Right ventricle myocardium inferior (tissue), 1 donor: Measurements from ENCODE around the gene CCNG1. TPM values are rescaled to one million over a fixed set of nuclear protein-coding genes. Genes with fewer than 3 reads are reported as not detected.
A peak's percentile ranks its signal among the peaks of the same experiment; 100 is the strongest.
"Not testable (repeated sequence)": the region's sequence is repeated elsewhere in the genome, so short reads cannot be mapped to it uniquely, and the experiment has no call there.

ENCODE experiments used
- ATAC-seq: fragments of 200-7000 bp; cut with Tn5 transposase; one replicate; pipeline ENCODE4 v1.9.1; 2020; ENCODE audit warnings: mild to moderate bottlenecking, moderate library complexity
- DNase-seq: peaks from one replicate; pipeline ENCODE4 v3.0.0; 2021; ENCODE audit errors: missing footprints
- intact Hi-C: fragments of 100-400 bp; cut with DNase I; formaldehyde crosslinking; loops from one replicate; pipeline ENCODE4 v1.11.0; 2022
- total RNA-seq: library from RNA; stranded (reverse); fragmentation: NEBNext Ultra II Directional; extraction: Animal tissue kit (Norgen Biotek cat#: 25700); gene quantifications from one replicate; pipeline ENCODE4 v1.2.1, GENCODE V29; 2021
- donor health status: DM: no; HTN: yes; CAD: no; lungs with severe emphysema.

Gene CCNG1
- total RNA-seq, 1 donor from 2014 or later: 94.2 TPM

DNA sequence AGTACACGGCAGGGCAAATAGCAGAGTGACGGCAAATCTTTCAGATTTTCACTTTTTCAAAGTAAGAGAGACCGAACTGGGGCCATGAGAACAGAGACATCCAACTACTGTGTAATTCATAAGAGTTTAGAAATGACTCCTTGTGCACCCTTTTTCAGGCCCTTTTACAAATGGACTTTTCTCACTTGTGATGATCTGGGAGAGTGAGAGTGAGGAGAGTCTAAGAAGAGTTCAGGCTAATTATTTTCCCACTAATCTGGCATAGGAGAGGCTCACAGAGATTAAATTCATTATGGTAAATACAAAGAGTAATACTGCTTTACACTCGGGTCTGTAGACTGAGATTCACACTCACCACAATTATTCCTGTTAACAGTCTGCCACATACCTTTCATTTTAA, 880 bp upstream of the CCNG1 start:
- no peak for ATAC-seq
- intact Hi-C loops: loop anchor here (2.0 kb wide), 2 partner anchors 22 to 66 kb away; no protein-coding TSS in a partner anchor
- no peak for DNase-seq

DNA sequence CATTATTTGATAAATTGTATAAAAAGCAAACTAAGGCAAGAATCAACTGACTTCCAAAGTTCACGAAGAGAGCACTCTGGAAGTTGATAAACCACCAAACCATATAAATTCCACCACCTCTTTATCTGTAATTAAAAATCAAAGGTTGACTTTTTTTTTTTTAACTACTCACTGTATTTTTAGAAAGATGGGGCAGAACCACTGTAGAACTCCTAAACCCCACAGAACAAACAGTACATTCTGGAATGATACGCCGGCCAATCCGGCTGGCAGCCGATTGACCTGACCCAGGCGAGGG, 435 bp upstream of the CCNG1 start:
- ATAC-seq: no peak
- no peak for DNase-seq
- intact Hi-C loops: loop anchor here (2.0 kb wide), 2 partner anchors 22 to 66 kb away; no protein-coding TSS in a partner anchor

DNA sequence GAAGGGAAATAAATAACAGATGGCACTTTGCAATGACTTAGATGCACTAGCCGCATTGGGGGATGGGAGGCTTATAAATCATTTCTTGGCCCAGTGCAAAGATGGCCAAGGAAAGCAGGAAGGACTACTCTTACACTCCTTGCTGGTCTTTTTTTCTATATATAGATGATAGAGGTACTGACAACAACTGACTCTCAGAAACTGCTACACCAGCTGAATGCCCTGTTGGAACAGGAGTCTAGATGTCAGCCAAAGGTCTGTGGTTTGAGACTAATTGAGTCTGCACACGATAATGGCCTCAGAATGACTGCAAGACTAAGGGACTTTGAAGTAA, 1.7 kb downstream of the CCNG1 start:
- DNase-seq (no peak), ATAC-seq (no peak)
- intact Hi-C loops: no loop called here

DNA sequence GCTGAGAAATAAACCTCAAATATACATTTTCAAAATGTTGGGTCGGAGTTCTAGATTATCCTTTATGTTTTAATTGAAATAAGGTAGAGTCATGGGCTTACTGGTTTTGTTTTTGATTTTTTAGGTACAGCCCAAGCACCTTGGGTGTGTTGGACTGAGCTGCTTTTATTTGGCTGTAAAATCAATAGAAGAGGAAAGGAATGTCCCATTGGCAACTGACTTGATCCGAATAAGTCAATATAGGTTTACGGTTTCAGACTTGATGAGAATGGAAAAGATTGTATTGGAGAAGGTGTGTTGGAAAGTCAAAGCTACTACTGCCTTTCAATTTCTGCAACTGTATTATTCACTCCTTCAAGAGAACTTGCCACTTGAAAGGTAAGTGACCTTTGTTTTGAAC, 3.6 kb downstream of the CCNG1 start:
- ATAC-seq: no peak
- DNase-seq: no peak
- intact Hi-C loops: no loop called here

DNA sequence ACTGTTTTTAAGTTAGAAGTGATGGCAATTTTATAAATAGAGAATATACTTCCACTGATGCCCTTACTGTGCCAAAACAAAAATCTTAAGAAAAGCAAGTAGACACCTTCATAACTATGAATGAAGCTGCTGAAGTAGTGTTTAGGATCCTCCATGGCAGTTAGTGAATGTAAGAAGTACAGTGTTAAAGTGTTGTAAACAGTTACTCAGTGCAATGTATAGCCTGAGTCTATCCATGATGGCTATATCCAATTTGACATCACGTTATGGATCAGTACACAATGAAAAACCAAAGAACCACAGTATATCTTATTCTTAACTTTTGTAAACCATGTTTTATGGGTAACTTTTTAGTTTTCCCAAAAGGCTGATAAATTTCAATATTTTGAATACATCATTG, 7.1 kb downstream of the CCNG1 start:
- intact Hi-C loops: no loop called here
- ATAC-seq: no peak

DNA sequence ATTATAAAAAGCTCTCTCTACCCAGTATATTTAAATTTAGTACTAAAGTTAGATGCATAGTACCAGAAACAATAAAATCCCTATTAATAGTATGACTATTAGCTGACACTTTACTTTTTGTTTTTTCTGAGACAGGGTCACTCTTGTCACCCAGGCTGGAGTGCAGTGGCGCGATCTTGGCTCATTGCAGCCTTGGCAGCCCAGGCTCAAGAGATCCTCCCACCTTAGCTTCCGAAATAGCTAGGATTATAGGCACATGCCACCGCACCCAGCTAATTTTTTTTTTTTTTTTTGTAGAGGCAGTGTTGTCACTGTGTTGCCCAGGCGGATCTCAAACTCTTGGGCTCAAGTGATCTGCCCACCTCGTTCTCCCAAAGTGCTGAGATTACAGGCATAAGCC, 8.0 kb downstream of the CCNG1 start:
- DNase-seq (no peak), ATAC-seq (peak; percentile 59)
- intact Hi-C loops: no loop called here

More for the DNA sequence above, 7.1 kb downstream of the CCNG1 start:
- DNase-seq: no peak

DNA sequence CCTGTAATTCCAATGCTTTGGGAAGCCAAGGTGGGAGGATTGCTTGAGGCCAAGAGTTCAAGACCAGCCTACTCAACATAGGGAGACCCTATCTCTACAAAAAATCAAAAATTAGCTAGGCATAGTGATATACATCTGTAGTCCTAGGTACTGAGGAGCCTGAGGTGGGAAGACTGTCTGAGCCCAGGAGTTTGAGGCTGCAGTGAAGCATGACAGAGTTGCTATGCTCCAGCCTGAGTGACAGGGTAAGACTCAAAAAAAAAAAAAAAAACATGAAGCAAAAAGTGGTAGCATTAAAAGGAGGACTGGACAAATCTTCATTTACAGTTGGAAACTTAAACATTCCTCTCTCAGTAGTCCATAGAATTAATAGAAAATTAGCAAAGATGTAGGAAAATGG, 9.8 kb downstream of the CCNG1 start:
- ATAC-seq (no peak), DNase-seq (no peak)
- intact Hi-C loops: no loop called here

DNA sequence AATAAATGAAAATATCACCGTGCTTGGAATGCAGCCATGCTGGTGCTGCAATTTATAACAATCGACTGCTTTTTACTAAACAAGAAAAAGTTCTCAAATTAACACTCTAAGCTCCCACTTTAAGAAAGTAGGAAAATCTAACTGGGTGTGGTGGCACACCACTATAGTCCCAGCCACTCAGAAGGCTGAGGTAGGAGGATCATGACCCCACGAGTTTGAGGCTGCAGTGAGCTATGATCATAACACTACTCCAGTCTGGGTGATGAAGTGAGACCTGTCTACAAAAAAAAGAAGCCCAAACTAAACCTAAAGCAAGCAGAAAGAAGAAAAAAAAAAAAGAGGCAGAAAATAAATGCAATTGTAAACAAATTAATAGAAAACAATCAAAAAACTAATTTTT, 10.5 kb downstream of the CCNG1 start:
- intact Hi-C loops: no loop called here
- DNase-seq: no peak
- no peak for ATAC-seq

DNA sequence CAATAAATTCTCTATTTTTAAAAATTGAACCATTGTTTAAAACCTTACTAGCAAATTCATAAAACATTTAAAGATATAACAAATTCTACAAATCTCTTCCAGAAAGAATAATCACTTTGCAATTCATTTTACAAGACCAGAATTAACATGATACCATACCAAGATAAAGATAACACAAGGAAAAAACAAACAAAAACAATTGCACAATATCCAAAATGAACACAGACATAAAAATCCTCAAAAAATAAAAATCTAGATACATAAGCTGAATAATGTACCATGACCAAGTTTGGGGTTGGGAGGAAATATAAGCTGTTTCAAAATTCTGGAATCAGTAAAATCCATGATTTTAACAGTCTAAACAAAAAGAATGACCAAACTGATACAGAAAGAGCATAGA, 11.1 kb downstream of the CCNG1 start:
- intact Hi-C loops: no loop called here
- no peak for ATAC-seq
- DNase-seq: no peak

DNA sequence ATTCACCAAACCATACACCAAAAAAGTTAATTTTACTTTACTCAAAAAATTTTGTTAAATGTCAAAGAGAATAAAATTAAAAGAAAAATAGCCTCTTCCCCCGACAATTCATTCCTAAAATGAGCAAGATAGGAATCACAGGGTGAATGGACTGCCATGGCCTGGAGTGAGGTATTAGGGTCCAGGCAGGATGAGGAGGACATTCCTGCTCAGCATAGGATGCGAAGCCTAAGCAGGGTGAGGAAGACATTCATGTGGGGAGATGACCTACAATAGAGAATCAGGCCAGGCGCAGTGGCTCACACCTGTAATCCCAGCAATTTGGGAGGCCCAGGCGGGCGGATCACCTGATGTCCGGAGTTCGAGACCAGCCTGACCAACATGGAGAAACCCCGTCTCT, 14.1 kb downstream of the CCNG1 start:
- no peak for ATAC-seq
- intact Hi-C loops: no loop called here

DNA sequence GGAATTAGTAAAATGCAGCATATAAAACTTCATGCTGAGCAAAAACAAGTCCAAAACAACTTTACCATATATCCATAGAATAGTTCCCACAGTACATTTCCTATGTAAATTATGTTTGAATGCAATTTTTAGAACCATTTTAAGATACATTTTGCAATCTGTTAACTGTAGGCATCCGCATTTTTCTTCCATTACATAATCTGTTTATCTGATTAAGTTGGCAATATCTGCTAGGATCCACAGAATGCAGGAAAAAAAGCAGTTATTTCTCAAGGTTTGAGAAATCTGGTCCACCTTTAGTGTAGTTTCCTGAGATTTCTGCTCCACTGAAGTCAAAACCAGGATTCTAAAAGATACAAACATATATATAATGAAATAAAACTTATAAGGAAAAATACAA, 16.3 kb downstream of the CCNG1 start:
- DNase-seq (no peak), ATAC-seq (no peak)
- intact Hi-C loops: no loop called here

More for the DNA sequence above, 14.1 kb downstream of the CCNG1 start:
- peak; percentile 62 for DNase-seq

DNA sequence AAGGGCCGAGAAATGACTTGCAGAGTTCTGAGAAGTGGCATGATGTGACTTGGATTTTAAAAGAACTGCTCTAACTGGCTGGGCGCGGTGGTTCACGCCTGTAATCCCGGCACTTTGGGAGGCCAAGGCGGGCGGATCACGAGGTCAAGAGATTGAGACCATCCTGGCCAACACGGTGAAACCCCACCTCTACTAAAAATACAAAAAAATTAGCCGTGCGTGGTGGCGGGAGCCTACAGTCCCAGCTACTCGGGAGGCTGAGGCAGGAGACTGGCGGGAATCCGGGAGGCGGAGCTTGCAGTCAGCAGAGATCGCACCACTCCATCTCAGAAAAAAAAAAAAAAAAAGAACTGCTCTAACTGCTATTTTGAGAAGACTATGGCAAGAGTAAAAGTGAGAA, 18.0 kb downstream of the CCNG1 start:
- intact Hi-C loops, DNase-seq: not testable (repeated sequence)

DNA sequence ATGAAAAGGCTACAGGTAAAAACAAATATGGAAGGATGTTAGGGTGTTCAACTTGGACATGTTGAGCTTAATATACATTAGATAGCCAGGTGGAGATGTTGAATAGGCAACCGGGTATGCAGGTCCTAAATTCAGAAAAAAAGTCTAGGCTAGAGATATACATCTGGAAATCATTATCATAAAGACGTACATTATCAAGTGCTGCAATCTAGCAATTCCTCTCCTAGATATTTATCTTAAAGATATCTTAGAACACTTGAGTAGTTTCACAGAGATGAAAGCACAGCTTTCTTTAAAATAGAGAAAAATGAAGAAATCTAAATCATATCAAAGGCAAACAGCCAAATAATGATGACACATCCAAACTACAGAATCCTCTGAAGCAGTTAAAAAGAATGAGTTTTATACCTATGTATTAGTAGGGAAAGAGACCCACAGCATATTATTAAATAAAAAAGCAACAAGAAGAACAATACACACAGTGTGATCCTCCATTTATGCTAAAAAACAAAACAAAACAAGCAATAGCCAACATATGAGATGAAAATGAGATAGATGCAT, 18.7 kb downstream of the CCNG1 start:
- intact Hi-C loops: no loop called here
- ATAC-seq (no peak), DNase-seq (no peak)

More for the DNA sequence above, 18.0 kb downstream of the CCNG1 start:
- ATAC-seq: not testable (repeated sequence)

DNA sequence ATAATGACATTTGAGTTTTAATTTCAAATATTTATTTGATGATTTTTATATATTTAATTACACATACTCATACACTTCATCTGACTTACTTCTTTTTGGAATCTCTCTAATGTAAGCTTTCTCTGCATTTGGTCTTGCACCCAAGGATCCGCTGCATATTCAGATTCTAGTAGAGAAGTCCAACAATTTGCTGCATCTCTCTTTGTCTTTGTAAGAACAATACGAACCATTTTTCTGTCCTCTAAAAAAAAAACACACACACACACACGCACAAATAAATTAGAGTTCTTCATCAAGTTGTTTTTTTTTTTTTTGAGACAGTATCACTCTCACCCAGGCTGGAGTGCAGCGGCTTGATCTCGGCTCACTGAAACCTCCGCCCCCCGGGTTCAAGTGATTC, 19.4 kb downstream of the CCNG1 start:
- intact Hi-C loops: no loop called here
- DNase-seq (no peak), ATAC-seq (no peak)

DNA sequence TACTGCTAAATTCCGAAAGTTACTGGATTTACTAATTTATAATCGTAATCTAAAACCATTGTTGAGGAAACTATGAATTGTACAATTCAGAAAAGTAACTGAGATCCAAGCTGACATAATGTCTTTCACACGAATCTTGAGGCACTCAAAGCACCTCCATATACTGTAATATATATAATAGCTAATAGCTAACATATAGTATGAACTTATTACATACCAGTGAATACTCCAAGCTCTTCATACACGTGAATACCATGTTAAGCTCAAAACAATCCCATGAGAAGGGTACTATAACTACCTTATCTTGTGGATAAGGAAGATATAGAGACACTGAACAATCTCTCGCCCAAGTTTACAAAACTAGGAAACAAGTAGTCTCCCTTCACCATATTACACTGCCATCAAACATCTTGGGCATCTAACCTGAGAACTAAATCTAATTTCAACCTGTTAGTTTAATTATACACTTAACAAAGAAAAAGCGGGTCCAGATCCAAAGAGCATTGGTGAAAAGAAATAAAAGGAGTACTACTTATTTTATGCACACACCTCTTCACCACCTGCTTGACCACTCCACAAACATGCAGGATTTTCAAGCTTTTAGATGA, 21.5 kb downstream of the CCNG1 start:
- ATAC-seq (no peak), DNase-seq (no peak)
- intact Hi-C loops: loop anchor here (2.0 kb wide), 1 partner anchor 22 kb away; the partner anchor contains the start of gene CCNG1

DNA sequence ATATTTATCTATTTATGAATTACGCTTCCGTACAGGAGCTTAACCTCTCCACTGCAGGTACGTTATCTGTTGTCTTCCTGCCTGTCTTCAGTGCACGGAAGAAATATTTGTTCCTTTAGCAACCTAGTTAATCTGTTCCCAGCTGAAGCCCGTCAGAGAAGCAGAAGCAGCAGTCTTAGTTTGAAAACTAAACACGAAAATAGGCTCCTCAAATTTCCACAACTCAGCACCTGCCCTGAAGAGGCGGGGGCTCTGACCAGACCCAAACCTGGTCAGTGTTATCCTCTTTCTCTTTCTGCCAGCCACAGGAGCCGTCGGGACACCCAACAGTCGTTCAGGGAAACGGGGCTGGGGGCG, 22.0 kb downstream of the CCNG1 start:
- intact Hi-C loops: loop anchor here (2.0 kb wide), 1 partner anchor 23 kb away; the partner anchor contains the start of gene CCNG1
- no peak for ATAC-seq
- DNase-seq: no peak

DNA sequence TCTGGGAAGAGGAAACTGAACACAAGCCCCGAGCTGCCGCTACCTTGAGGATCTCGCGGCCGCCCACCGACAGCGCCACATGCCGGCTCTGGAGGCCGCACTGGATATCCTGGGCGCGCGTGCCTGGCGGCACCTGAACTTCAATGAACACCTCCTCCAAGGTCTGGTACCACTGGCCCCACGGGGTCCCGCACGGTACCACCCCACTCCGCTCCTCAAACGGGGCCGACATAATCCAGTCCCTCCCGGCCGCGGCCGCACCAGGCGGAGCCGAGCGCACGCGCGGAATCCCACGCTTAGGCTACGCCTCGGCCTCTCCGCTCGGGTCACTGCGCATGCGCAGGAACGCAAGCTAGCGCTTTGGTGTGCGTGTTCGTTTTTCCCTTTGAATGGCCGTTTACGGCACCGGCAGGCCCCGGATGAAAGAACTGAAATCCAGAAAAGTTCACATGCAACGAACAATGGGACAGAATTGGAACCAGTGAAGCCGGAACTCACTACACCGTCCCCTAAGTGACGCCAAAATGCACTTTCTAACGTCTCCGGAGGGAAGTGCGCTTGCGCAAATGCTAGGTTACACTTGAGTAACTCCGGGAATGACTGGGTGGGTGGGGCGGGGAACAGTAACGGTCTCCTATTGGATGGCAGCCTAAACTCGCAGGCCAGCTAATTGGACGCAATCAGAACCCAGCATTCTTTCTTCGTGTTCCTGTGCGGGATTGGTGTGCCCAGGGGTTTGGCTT, 22.6 kb downstream of the CCNG1 start, which contains the start of gene NUDCD2:
NUDCD2 (minus strand) TSS at position 284 of the 743 bp plus-strand sequence; CDS start at position 232, 52 bp downstream.
- ATAC-seq: peak; percentile 97
- intact Hi-C loops: loop anchor here (1.0 to 2.0 kb wide), 2 partner anchors 23 to 45 kb away; partner anchors contain the start of genes CCNG1 and MAT2B
- peak; percentile 99 for DNase-seq

DNA sequence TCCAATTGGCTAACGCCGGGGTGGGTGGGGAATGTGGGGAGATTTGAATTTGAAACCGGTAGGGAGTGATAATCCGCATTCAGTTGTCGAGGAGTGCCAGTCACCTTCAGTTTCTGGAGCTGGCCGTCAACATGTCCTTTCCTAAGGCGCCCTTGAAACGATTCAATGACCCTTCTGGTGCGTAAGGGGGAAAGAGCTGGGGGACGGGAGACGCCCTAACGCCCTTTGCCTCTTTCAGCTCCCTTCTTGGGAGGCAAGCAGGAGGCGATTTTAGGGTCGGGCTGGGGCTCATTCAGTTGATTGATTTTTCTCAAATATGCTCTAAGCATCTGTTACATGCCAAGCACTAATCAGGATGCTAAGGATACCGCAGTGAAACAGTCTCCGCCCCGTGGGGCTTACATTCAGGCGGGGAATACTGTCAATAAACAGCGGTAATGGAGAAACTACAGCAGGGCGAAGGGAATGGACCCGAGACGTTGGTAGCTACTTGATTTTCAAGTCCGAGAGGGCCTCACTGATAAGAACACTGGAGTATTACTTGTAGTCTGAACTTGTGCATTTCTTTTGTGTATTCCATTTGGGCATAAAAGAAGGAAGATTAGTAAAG, 23.3 kb downstream of the CCNG1 start, which contains the start of gene HMMR:
HMMR (plus strand) TSS at position 71 of the 610 bp plus-strand sequence; CDS start at position 132, 61 bp downstream.
- DNase-seq: no peak
- intact Hi-C loops: loop anchor here (1.0 kb wide), 1 partner anchor 45 kb away; the partner anchor contains the start of gene MAT2B
- no peak for ATAC-seq

DNA sequence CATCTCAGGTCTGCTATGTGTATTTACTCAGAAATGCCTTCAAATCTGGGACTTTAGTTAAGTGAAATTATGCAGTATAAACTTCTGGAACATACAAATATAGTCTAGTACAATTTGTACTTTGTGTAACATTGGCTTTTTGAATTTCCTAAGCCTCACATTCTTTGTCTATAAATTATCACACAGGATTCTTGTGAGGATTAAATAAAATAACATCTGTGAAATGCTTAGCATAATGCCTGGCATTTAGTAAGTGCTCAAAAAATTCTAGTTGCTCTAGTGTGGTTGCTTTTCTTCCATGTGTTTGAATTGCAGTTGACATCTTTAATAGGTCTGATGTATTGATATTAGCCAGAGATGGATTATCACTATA, 25.7 kb downstream of the CCNG1 start:
- no peak for ATAC-seq
- no peak for DNase-seq
- intact Hi-C loops: no loop called here

DNA sequence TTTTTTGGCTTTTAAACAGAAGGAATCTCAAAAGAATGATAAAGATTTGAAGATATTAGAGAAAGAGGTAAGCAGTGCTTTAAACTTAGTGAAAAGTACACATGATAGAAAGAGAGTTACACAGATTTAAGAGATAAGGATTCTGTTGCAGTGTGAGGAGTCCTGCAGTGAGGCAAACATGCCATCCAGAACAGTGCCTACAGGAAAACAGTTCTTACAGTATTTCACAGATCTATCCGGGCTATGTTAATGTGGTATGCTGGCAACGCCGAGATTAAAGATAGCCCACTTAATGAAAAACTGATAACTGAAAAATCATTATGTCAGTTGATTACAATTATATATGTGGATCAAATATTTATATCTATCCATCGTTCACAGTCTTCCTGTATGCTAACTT, 30.3 kb downstream of the CCNG1 start:
- DNase-seq (no peak), ATAC-seq (no peak)
- intact Hi-C loops: no loop called here
